ENCODE results near the gene SLC8A1.

SLC8A1 gene

GRCh38 chr2:40380041-40380440 lies 71.8 kb downstream of the SLC8A1 start:
- DNase-seq, result no peak

GRCh38 chr2:40374543-40375240 lies 77.2 kb downstream of the SLC8A1 start:
- DNase-seq, result no peak

- DNase-seq, result no peak
Observed at GRCh38 chr2:40373111-40373510, 78.8 kb downstream of the SLC8A1 start.

GRCh38 chr2:40372283-40372985 lies 79.5 kb downstream of the SLC8A1 start:
- DNase-seq, result no peak

- DNase-seq, result no peak
Observed at GRCh38 chr2:40371525-40372282, 80.2 kb downstream of the SLC8A1 start.

GRCh38 chr2:40370007-40370395 lies 81.9 kb downstream of the SLC8A1 start:
- DNase-seq, result no peak

- no peak for DNase-seq
Observed at GRCh38 chr2:40369267-40370006, 82.5 kb downstream of the SLC8A1 start.

GRCh38 chr2:40367652-40368051 lies 84.2 kb downstream of the SLC8A1 start:
- DNase-seq, result no peak

GRCh38 chr2:40367032-40367431 lies 84.9 kb downstream of the SLC8A1 start:
- DNase-seq, result no peak

GRCh38 chr2:40364151-40364874 lies 87.6 kb downstream of the SLC8A1 start:
- no peak for DNase-seq

- no peak for DNase-seq
Observed at GRCh38 chr2:40363631-40364030, 88.3 kb downstream of the SLC8A1 start.

GRCh38 chr2:40363231-40363630 lies 88.7 kb downstream of the SLC8A1 start:
- DNase-seq, result no peak

- DNase-seq, result no peak
Observed at GRCh38 chr2:40361478-40361877, 90.4 kb downstream of the SLC8A1 start.

- no peak for DNase-seq
Observed at GRCh38 chr2:40360652-40361051, 91.2 kb downstream of the SLC8A1 start.

- DNase-seq, result no peak
Observed at GRCh38 chr2:40359811-40360210, 92.1 kb downstream of the SLC8A1 start.

GRCh38 chr2:40358783-40359182 lies 93.1 kb downstream of the SLC8A1 start:
- no peak for DNase-seq

- DNase-seq, result no peak
Observed at GRCh38 chr2:40357667-40358066, 94.2 kb downstream of the SLC8A1 start.

GRCh38 chr2:40355451-40355850 lies 96.4 kb downstream of the SLC8A1 start:
- DNase-seq, result no peak

GRCh38 chr2:40353231-40353630 lies 98.7 kb downstream of the SLC8A1 start:
- no peak for DNase-seq

- no peak for DNase-seq
Observed at GRCh38 chr2:40352703-40353099, 99.2 kb downstream of the SLC8A1 start.

GRCh38 chr2:40352041-40352702 lies 99.7 kb downstream of the SLC8A1 start:
- no peak for DNase-seq

GRCh38 chr2:40348665-40349064 lies 103.2 kb downstream of the SLC8A1 start:
- no peak for DNase-seq
